Activated CD4-positive, CD25-positive, alpha-beta regulatory T cell treated with anti-CD3 and anti-CD28 coated beads, Interleukin-2, amount 50 U/mL, for 16 hours (primary cell): Measurements from ENCODE around the gene CIDEB.

Experiments used
- DNase-seq: peaks from one replicate; pipeline ENCODE4 v3.0.0-alpha.2; 2020; ENCODE audit warnings: low read depth, low spot score

Gene CIDEB

DNA sequence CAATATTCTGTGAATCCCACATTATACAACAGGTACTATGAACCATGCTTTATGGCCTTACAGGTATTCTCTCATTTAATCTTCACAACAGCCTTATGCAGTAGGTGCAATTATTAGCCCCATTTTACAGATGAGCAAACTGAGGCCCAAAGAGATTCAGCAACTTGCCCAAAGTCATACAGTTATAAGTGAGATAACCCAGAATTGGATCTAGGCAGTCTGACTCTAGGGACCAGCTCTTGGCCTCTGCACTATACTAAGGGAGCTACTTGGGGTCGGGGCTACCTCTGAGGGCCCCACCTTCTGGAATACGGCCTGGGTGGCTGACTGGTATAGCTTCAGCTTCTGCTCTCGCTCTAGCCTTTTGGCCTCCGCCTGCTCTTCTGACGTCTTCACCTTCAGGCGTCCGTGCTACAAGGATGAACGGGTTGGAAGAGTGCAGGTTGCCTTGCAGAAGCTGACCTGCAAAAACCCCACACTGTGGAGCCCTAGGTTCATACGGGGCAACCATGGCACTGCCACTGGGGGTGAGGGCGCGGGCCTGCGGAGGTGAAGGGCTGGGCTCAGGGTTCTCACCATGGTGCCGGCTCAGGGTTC lies 37.1 kb downstream of the CIDEB start:
- DNase-seq = no peak

- no peak for DNase-seq
Measured at GRCh38 chr14:24269910-24270536, 37.8 kb downstream of the CIDEB start.

DNA sequence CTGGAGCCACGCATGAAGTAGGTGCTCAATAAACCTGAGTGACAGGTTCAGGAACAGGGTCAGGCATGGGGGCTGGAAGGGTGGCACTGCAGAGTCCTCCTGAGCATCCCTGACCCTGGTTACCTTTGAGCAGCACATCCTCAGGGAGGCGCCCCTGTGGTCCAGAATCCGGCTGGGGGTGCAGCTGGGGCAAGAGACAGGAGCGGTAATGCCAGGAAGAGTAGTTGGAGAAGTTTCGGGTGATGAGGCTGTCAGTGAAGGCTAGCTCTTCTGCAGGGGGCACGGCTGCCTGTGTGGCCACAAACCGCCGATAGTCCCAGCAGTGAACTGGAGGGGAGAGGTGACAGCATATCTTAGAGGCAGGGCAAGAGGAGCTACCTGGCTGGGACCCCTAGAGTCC lies 38.4 kb downstream of the CIDEB start:
- no peak for DNase-seq

DNA sequence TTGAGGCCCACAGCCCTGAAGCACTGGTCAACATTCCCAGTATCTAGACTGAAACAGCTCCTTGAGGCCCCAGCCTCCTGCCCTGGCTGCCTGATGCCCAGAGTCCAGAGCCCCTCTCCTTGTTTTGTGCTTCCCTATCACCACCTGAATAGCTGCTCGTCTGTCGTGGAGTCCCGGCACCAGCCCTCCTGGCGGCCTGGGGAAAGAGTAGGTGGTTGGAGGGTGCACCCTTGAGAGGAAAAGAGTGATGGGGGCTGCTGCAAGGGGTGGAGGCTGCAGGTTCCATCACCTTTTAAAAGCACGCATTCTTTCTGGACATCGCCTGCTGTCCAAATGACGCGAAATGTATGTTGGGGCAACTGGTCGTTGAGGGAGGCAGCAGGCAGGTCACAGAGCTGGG lies 39.6 kb downstream of the CIDEB start:
- DNase-seq = no peak

- DNase-seq = no peak
Measured at GRCh38 chr14:24267516-24267915, 40.3 kb downstream of the CIDEB start.

DNA sequence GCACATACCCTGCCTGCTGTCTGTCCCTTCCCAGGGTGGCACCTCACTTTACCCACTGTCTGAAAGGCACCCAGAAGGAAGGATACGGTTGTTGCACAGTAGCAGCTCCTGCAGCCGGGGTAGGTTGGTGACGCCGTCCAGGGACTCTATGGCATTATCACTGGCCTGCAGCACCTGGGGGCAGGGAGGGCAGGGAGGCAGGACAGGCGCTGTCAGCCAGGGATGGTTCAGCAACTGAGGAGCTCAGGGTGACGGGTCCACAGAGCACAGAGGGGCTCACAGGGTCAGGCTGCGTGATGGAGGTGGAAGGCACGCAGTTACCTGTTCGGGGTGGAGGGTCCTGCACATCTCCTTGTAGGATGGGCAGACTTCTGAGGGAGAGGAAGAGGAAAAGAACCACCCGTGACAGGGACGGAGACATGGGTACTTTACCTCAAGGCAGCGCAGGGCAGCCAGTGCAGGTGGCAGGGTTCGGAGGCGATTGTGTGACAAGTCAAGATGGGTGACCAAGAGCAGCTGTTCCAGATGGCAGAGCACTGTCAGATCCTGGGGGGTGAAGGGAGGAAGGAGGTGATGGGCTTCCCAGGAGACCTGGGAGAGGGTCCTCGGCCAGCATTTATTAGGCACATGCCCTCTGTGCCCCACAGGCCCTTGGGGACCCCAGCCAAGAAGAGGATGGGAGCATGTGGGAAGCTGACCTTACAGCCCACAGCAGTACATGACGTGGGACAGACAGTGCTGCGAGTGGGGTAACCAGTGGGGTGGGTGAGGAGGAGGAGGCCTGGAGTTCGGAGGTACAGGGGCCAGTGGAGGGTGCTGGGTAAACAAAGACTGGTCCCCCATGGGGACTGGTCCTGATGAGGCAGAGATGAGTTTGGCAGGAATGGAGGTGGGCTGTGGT lies 41.2 kb downstream of the CIDEB start:
- no peak for DNase-seq

- DNase-seq = no peak
Measured at GRCh38 chr14:24264298-24264697, 43.5 kb downstream of the CIDEB start.

DNA sequence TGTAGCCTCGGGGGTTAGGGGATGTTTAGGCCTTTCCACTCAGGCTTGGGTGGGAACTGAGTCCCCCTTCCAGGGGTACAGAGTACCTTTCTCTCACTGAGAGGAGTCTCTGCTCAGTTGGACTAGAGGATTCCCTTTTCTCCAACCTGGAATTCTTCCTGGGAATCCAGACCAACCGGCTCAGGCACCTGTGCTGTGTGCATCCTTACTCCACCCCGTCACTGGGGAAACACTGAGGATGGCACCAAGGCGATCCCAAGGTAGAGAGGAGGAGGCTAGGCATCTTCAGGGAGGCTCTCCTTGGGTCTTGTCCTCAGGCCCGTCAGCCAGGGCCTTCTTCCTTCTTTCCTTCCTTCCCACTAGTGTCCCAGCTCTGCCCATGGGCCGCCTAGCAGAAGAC lies 43.9 kb downstream of the CIDEB start:
- no peak for DNase-seq

GRCh38 chr14:24262821-24263733 lies 44.7 kb downstream of the CIDEB start, which contains the start of gene TGM1:
Gene TGM1, minus strand, starts transcription at chr14:24263177. Its CDS starts 825 bp downstream, at chr14:24262352.
- DNase-seq = no peak

- DNase-seq = no peak
Measured at GRCh38 chr14:24261969-24262327, 45.8 kb downstream of the CIDEB start.

DNA sequence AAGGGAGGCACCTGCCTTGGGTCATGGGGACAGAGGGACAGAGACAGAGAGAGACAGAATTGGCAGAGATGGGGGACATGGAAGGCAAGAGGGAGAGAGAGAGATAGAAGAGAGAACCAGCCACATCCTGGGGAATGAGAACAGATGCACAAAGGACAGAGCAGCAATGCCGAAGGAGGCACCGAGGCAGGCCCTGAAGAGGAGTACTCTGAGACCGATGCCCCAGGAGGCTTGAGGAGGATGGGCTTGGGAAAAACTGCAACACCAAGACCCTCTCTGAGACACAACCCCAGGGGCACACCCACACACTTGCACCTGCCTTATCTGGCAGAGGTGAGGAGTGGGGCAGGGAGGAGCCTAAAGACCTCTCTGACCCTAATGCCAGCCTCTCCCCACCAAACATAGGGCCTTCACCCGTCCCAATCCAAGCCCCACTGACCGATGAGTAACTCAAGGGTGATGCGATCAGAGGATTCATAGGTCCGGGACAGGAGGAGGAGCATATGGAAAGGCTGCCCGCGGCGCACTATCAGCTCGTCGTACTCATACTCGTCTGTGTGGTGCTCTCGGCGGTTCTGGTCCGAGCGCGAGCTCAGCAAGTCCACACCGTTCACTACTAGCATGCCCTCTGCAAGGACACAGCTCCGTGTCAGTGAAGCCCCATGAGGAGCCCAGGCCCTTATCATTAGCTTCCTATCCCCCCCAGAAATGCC lies 46.4 kb downstream of the CIDEB start:
- no peak for DNase-seq

- no peak for DNase-seq
Measured at GRCh38 chr14:24260780-24261157, 47.0 kb downstream of the CIDEB start.

DNA sequence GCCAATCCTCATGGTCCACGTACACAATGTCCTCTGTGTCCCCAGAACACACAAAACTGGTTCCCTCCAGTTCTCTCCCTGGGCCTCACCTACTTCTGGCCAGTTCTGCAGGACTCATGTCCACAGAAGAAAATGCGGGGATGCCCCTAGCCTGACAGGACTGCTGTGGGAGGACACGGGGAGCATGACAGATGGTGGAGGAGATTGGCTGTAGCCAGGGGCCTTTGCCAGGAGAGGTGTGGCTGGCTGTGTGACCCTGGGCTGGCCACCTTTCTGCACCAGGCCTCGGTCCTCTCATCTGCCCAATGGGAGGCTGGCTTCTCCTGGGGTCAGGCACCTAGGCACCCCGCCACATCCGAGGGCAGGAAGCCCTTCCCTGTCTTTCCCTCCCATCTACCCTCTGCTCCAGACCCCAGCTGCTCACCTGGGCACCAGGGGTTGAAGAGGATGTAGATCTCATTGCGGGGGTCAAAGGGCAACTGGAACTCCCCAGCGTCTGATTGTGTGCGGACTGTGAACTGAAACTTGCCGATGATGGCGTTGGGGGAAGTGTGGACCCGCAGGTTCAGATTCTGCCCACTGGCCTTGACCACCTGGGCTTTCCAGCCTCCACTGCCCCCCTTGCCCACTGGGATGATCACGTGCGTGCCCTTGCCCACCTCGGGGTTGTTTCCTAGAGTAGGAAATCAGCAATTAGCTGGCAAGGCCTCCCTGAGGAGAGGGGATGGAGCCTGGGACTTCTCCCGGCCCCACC lies 47.6 kb downstream of the CIDEB start:
- no peak for DNase-seq

GRCh38 chr14:24259282-24260025 lies 48.3 kb downstream of the CIDEB start:
- no peak for DNase-seq

DNA sequence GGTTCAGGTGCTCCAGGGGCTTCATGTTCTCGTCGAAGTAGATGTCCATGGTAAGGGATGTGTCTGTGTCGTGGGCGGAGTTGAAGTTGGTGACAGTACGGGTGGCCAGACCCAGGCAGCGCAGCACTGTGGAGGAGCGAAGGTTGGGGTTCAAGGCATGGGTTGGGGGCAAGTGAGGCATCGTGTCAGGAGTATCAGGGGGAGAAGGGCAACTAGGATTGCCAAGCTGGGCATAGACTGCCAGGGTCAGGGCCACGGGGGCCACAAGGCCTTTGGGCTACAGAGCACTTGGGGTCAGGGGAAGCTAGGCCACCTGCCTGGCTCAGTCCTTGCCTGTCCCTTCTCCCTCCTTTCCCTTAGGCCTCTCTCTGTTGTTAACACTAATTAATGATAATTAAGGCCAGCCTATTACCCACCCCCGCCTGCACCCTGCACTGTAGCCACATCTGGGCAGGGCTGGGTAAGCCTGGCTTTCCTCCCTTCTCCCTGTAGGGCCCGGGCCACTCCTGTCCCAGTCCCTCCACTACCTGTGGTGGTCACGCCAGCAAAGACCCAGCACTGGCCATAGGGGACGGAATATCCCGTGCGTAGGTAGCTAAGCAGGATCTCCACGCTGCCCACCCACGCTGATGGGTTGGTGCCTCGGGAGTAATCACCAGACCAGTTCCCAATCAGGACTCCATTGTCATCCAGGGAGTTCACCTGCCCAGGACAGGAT lies 49.1 kb downstream of the CIDEB start:
- DNase-seq = no peak

DNA sequence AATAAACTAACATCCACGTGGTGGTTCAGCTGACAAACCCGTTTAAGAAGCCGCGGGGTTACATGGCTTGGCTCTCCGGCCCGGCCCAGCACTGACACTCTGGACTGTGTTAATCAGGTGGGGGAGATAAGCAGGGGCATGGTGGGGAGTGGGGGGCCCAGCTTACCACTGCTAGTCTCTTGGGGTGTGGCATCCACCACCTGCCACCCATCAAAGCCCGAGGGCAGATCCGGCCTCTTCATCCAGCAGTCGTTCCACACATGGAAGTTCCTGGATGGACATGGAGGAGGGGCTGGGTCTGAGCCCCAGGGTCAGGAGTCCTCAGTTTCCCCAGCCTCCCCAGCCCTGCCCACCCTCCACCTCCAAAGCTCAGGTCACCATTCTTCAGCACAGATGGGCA lies 49.7 kb downstream of the CIDEB start:
- no peak for DNase-seq

GRCh38 chr14:24256960-24257359 lies 50.8 kb downstream of the CIDEB start:
- DNase-seq = no peak

DNA sequence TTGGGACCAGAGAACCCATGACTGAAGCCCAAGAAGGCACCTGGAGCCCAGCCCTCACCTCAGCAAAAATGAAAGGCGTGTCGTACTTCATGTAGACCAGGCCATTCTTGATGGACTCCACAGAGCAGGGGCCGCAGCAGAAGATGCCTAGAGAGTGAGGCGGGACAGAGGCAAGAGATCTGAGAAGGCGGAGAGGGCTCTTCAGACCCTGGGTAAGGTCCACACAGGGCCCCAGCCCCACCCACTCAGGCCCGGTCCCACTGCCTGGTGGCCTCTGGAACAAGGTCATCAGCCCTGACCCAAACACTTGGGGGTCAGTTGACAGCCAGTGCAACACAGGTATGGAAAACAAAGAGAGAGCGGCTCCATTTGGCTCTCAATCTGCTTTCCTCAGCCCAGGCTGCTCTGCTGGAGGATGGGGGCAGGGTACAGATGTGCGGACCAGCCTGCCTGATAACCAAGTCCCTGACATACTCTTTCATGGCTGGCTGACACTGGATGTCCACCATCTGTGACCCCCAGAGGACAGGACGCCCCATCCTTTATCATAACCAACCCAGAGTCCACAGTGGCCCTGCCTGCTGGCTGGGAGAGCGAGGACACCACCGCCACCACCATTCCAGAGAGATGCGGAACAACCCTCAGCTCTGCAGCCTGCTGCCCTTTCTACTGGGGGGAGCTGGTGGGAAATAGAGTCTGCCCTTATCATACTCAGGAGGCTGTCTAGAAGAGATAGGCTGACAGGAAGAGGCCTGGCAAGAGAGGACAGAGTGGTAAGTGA lies 51.7 kb downstream of the CIDEB start:
- no peak for DNase-seq
